Vagina (tissue), 2 donors: ENCODE data around the gene DEAF1.

ENCODE experiments used
- CTCF ChIP-seq, 3 experiments: fragments of 450-650 bp in 2 of 3; fragments of 200-600 bp in 1 of 3; sonication (generic) in 1 of 3; IDR thresholded peaks; one replicate each; pipeline ENCODE4 v1.5.1; 2017 to 2019; ENCODE audit warnings: antibody characterized with exemption in 3 of 3, mild to moderate bottlenecking in 2 of 3, moderate library complexity in 2 of 3
- POLR2AphosphoS5 ChIP-seq, 2 donors: sonication (generic); formaldehyde crosslinking; IDR thresholded peaks; one replicate each; pipeline ENCODE4 v1.9.0; 2017; ENCODE audit warnings: antibody characterized with exemption in 2 of 2, mild to moderate bottlenecking in 2 of 2, low read depth in 1 of 2; ENCODE audit not compliant: insufficient read depth in 1 of 2

GRCh38 chr11:623999-624704, 70.9 kb downstream of the DEAF1 start:
- TF ChIP-seq CTCF (IDR thresholded peaks at IDR 0.05) (no peak), POLR2AphosphoS5 (IDR thresholded peaks at IDR 0.05; ENCODE audit: insufficient read depth in 1 of 2, low read depth in 1 of 2) (no peak)
